ENCODE measurements around the gene MORF4L1.

Gene MORF4L1

DNA sequence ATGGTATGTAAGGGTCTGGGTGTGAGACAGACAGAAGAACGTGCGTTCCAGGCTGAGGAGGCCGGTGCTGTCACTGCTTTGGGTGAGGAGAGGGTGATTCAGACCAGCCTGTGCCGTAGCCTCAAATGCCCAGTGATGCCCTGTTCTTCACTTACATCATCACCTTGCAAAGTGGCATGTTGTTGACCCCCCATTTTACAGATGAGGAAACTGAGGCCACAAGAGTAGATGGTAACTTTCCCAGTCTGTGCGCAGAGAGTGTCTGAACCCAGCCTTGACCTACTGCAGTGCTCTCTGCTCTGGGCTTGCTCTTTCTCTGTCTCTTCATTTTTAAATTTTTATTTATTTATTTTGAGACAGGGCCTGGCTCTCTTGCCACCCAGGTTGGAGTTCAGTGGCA, 73.8 kb downstream of the MORF4L1 start:
- DNase-seq (ENCODE audit: low spot score), result no peak

DNA sequence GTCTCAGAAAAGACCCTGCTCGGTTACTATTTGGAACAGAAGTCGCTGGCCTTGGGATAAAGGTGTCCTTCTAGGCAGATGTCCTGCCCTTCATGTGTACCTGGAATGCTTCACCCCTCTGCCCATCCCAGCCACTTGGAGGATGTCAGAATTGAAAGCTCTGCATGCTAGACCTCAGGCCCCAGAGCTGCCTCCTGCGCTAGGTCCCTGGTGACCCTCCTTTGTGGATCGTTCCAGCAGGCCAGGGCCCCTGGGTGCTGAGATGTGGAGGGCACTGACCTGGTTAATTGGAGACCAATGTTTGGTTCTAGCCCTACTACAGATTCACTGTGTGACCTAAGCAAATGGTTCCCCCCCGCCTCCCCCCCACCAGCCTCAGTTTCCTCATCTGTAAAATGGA, 74.8 kb downstream of the MORF4L1 start:
- DNase-seq (ENCODE audit: low spot score), result no peak

Data from globus pallidus (tissue), 1 donor.